ENCODE data around the gene MYL7. TPM values are rescaled to one million over a fixed set of nuclear protein-coding genes. Genes with fewer than 3 reads are reported as not detected.

The MYL7 gene
- not detected in 2 replicates for total RNA-seq

DNA sequence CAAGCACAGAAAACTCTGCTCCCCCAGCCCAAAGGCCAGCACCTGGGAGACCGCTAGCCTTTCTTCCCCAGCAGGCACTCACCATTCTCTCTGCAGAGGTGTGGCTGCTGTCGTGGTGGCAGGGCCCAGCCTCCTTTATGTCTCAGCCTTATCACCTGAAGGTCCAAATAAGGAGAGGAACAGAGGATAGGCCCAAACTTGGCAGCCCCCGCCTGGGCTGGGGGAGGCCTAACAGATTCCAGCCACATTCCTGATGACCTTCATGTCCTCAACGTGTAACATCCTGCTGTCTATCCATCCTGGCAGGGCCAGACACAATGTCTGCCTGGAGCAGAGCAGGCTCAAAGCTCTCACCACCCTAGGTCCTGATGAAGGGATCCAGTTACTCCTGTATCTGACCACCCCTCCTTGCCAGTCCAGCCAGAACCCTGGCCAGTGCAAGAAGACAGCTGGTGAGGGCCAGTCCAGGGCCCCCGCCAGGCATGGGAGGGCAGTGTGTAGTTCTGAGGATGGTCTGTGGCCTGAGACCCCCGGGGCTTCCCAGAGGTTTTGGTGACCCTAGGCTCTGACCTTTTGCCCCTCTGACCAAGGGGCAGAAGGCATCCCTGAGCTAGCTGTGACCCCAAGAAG is at the start of gene MYL7:
Gene MYL7, minus strand, starts transcription at position 112 of the 630 bp plus-strand sequence. Its CDS starts 27 bp downstream, at position 85.

DNA sequence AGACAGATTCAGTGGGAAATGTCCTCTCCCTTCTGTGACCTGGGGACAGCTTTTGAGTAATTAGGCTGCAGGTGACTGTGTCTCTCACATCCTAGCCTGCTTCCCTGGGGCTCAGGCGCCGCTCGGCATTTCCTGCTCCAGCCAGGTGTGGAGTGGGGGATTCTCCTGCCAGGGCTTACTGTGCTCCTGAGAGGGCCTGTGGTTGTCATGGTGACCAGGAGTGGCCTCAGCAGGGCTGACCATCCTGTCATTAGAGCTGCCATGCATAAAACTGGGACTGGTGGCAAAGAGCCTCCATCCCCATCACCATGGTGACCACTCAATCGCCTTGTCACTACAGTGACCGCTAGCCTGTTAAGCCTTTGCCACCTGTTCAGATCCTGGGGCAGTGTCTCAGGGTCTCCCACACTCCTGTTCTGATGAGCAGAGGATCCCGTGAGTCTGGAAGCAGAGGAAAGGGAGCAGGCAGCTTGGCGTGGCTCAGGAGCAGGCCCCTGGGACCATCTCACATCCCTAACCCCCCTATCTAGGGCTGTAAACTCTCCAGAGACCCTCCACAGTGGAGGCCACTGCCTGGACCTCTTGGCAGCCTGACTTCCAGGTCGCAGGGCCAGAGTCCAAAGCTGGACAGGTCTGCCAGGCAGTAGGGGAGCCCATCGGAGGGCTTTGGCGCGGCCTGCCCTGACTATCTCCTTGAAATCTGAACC is 48.3 kb upstream of the MYL7 start, which contains the start of gene GCK:
Gene GCK, minus strand, starts transcription at position 154 of the 707 bp plus-strand sequence. CDS start 486 bp downstream, outside the sequence.

DNA sequence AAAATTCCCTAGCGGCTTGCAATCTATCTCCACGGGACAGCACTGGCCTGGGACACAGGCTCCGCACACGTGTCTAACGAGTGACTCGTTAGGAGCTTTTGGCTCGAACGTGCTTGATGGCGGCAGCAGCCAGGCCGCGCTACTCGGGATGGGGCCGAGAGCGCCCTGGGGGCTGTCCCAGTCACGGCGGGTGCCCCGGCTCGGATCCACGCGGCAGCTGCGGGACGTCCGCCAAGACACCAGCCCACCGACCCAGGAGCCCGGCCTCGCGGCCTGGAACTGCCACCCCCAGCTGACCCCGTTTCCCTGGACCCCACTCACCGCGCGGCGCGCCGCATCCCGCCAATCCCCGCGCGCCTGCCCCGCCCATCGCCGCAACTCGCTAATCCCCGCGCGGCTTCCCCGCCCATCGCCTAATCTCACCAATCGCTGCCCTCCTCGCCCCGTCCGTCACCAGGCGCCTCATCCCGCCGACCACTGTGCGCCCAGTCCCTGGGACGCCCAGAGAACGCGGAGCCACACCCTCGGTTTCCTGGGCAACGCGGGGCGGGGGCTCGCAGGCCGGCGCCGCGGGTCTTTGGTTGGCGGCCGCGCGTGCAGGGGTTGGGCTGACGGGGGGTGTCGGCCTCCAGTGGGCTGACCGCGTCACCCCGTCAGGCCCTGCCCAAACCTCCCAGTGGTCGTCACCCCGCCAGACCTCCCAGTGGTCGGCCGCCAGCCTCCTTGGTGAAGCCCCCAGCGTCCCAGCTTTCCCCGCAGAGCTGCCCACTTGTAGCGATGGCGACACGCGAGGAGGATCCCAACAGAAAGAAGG is 17.7 kb downstream of the MYL7 start, which contains the start of gene POLD2:
Gene POLD2, minus strand, starts transcription at position 359 of the 814 bp plus-strand sequence. CDS start 1,495 bp downstream, outside the sequence.

GRCh38 chr7:44103923-44104859 is 36.9 kb downstream of the MYL7 start, which contains the start of gene AEBP1:
TSS of gene AEBP1 (plus strand) at chr7:44104345. CDS start at chr7:44104666, 321 bp downstream.

Small RNA genes within 50 kb of the gene (small RNA-seq; reads per million reads assigned to genes)
- not detected for gene RNA5SP230

Other genes with a start within 250 kb of the MYL7 start
- 37.2 and 42.8 TPM in 2 replicates for gene URGCP, start 234.7 kb downstream of the MYL7 start, total RNA-seq
- gene UBE2D4, start 214.9 kb downstream of the MYL7 start, total RNA-seq: 18.8 and 22.6 TPM in 2 replicates
- gene SPDYE1, start 143.4 kb downstream of the MYL7 start, total RNA-seq: under 0.01 TPM in 1 of 2 replicates, not detected in the other
- gene DBNL, start 96.6 kb downstream of the MYL7 start, total RNA-seq: 144 and 156 TPM in 2 replicates
- 0.24 and 0.32 TPM in 2 replicates for gene PGAM2, start 75.8 kb downstream of the MYL7 start, total RNA-seq
- gene POLM, start 58.8 kb downstream of the MYL7 start, total RNA-seq: 27.0 and 28.9 TPM in 2 replicates
- 272 and 309 TPM in 2 replicates for gene AEBP1, start 37.0 kb downstream of the MYL7 start, total RNA-seq
- 77.7 and 97.1 TPM in 2 replicates for gene POLD2, start 17.8 kb downstream of the MYL7 start, total RNA-seq
- gene GCK, start 48.1 kb upstream of the MYL7 start, total RNA-seq: 0.36 and 1.1 TPM in 2 replicates
- 117 and 121 TPM in 2 replicates for gene YKT6, start 59.6 kb upstream of the MYL7 start, total RNA-seq
- gene CAMK2B, start 184.3 kb upstream of the MYL7 start, total RNA-seq: not detected in 2 replicates